Stimulated activated CD8-positive, alpha-beta memory T cell treated with anti-CD3 and anti-CD28 coated beads, Interleukin-15, amount 100 ng/mL, for 4 hours (primary cell): Measurements from ENCODE around the gene ZNF236.
"Not testable (repeated sequence)": the region's sequence is repeated elsewhere in the genome, so short reads cannot be mapped to it uniquely, and the experiment has no call there.

Experiments
- DNase-seq, 2 donors: peaks; one replicate each; pipeline ENCODE4 v3.0.0-alpha.2; 2020; ENCODE audit warnings: low read depth in 2 of 2

Gene ZNF236

GRCh38 chr18:76822506-76823160 lies at the start of gene ZNF236:
ZNF236 (plus strand) TSS chr18:76822557; CDS start chr18:76822608, 51 bp downstream.
- DNase-seq = peak; percentile 46 to 58

GRCh38 chr18:76772665-76773064 lies 49.7 kb upstream of the ZNF236 start:
- no peak for DNase-seq

- DNase-seq = not testable (repeated sequence)
Observed at GRCh38 chr18:76777036-76777435, 45.3 kb upstream of the ZNF236 start.

- DNase-seq = no peak
Observed at GRCh38 chr18:76783786-76784484, 38.4 kb upstream of the ZNF236 start.

GRCh38 chr18:76785872-76786271 lies 36.5 kb upstream of the ZNF236 start:
- DNase-seq = no peak

- DNase-seq = no peak
Observed at GRCh38 chr18:76788571-76789317, 33.6 kb upstream of the ZNF236 start.

- DNase-seq = no peak
Observed at GRCh38 chr18:76791106-76791505, 31.3 kb upstream of the ZNF236 start.

- DNase-seq = no peak
Observed at GRCh38 chr18:76791642-76792041, 30.7 kb upstream of the ZNF236 start.

GRCh38 chr18:76794326-76794725 lies 28.0 kb upstream of the ZNF236 start:
- no peak for DNase-seq

- no peak for DNase-seq
Observed at GRCh38 chr18:76801567-76802505, 20.5 kb upstream of the ZNF236 start.

- DNase-seq = no peak
Observed at GRCh38 chr18:76803413-76803812, 18.9 kb upstream of the ZNF236 start.

- DNase-seq = peak; percentile 26 to 51
Observed at GRCh38 chr18:76803814-76804213, 18.5 kb upstream of the ZNF236 start.

- no peak for DNase-seq
Observed at GRCh38 chr18:76805221-76805620, 17.1 kb upstream of the ZNF236 start.

GRCh38 chr18:76806301-76806700 lies 16.1 kb upstream of the ZNF236 start:
- no peak for DNase-seq

GRCh38 chr18:76808561-76808960 lies 13.8 kb upstream of the ZNF236 start:
- no peak for DNase-seq

GRCh38 chr18:76811530-76811929 lies 10.8 kb upstream of the ZNF236 start:
- DNase-seq = not testable (repeated sequence)

GRCh38 chr18:76814256-76814655 lies 8.1 kb upstream of the ZNF236 start:
- no peak for DNase-seq

GRCh38 chr18:76816127-76816526 lies 6.2 kb upstream of the ZNF236 start:
- DNase-seq = no peak

GRCh38 chr18:76817888-76818611 lies 4.3 kb upstream of the ZNF236 start:
- no peak for DNase-seq

- DNase-seq = no peak
Observed at GRCh38 chr18:76819411-76820136, 2.8 kb upstream of the ZNF236 start.
